Ovary (tissue), 3 donors: ENCODE results near the gene PARD3.

Experiments used
- CTCF ChIP-seq, 3 donors: fragments of 450-650 bp in 2 of 3; fragments of 200-600 bp in 1 of 3; IDR thresholded peaks; one replicate each; pipeline versions ENCODE4 v1.5.1 to v1.8.0; 2016 to 2022; ENCODE audit warnings: antibody characterized with exemption in 3 of 3, mild to moderate bottlenecking in 1 of 3
- POLR2A ChIP-seq: fragments of 450-650 bp; IDR thresholded peaks from one replicate; pipeline ENCODE4 v1.6.1; 2017; ENCODE audit warnings: antibody characterized with exemption, mild to moderate bottlenecking, moderate library complexity
- donor health status: DM: no; HTN: no; CAD: no.

GRCh38 chr10:34664706-34665105, 150.4 kb downstream of the PARD3 start:
- no peak for TF ChIP-seq CTCF (IDR thresholded peaks at IDR 0.05)
- TF ChIP-seq POLR2A = no peak
